ENCODE measurements around the gene HTT. TPM values are rescaled to one million over a fixed set of nuclear protein-coding genes. Genes with fewer than 3 reads are reported as not detected.

The HTT gene
- total and polyA plus RNA-seq, 2 of the 8 experiments (the other 6 are each of a cell fraction or from before 2014, with no cell fraction given) = 24.0 to 71.0 TPM

- Histone ChIP-seq H3K27me3 (replicated peaks in 1 of 4; ENCODE audit: control insufficient read depth in 3 of 4, extremely low read depth in 1 of 4, insufficient read depth in 3 of 4, low read length in 3 of 4) (no peaks in the 10 kb centered on the region), H4K8ac (ENCODE audit: extremely low read depth, insufficient read depth, low read length) (no peak overlapping the region), H3K9me3 (ENCODE audit: insufficient read depth in 2 of 2, low read depth in 1 of 2, low read length in 1 of 2) (no peaks in the 10 kb centered on the region), H4K91ac (replicated peaks; ENCODE audit: insufficient read length, low read length) (no peak overlapping the region), H3K27ac (ENCODE audit: low read depth, low read length) (no peak overlapping the region), H3K79me2 (ENCODE audit: control insufficient read depth in 1 of 2, insufficient read depth in 2 of 2, low read length in 2 of 2) (no peaks in the 10 kb centered on the region), H2BK15ac (ENCODE audit: low read length) (no peak overlapping the region), H3K14ac (ENCODE audit: insufficient read length) (no peak overlapping the region), H3K9ac (replicated peaks in 1 of 4; ENCODE audit: extremely low read depth in 1 of 4, low read depth in 3 of 4, low read length in 3 of 4) (no peak overlapping the region), H3K23me2 (ENCODE audit: low read depth, low read length) (no peaks in the 10 kb centered on the region), H3K79me1 (ENCODE audit: low read depth, low read length) (no peaks in the 10 kb centered on the region), H2BK12ac (ENCODE audit: low read depth, low read length) (no peak overlapping the region), H3K4ac (replicated peaks; ENCODE audit: insufficient read length, low read depth, low read length) (no peak overlapping the region), H2AK5ac (ENCODE audit: low read depth, low read length) (no peak overlapping the region), H4K20me1 (replicated peaks in 1 of 2; ENCODE audit: control insufficient read depth in 1 of 2, insufficient read depth in 2 of 2, low read length in 2 of 2) (peaks cover 13 to 14% of the 10 kb centered on the region in 2 experiments), H2BK120ac (replicated peaks; ENCODE audit: low read depth, low read length) (no peak overlapping the region), H3K4me1 (replicated peaks in 1 of 4; ENCODE audit: control insufficient read depth in 3 of 4, insufficient read depth in 4 of 4, low read length in 3 of 4) (peaks cover 0 to 15% (median 0%) of the 10 kb centered on the region in 4 experiments; a peak in 4 of 7 replicates), H3K56ac (replicated peaks; ENCODE audit: insufficient read length, low read depth, low read length) (no peak overlapping the region), H4K5ac (ENCODE audit: insufficient read length, low read depth, low read length) (no peak overlapping the region), H3K18ac (ENCODE audit: extremely low read depth, low read length) (no peak overlapping the region), H3K36me3 (ENCODE audit: control insufficient read depth in 2 of 4, insufficient read depth in 4 of 4, low read length in 3 of 4) (no peaks in the 10 kb centered on the region; a peak in 1 of 8 replicates), H3K23ac (ENCODE audit: insufficient read length) (no peak overlapping the region), H3K4me3 (ENCODE audit: extremely low read depth in 1 of 4, insufficient read depth in 2 of 4, low read depth in 3 of 4, low read length in 4 of 4) (no peak overlapping the region), H2BK20ac (ENCODE audit: low read length) (no peak overlapping the region), H3K4me2 (ENCODE audit: insufficient read depth in 1 of 2, low read depth in 2 of 2, low read length in 2 of 2) (no peak overlapping the region), H2AFZ (ENCODE audit: low read length) (no peak overlapping the region), H2BK5ac (ENCODE audit: low read depth, low read length) (no peak overlapping the region)
- 93% methylated on average over 19 of the region's 21 CpGs; no CpG with 5 or more reads in 1 of the 2 experiments for WGBS, 2 experiments (ENCODE audit: extremely low coverage in 1 of 2, insufficient coverage in 1 of 2, insufficient read length in 1 of 2, insufficient replicate concordance in 2 of 2, low coverage in 1 of 2, low lambda C conversion rate in 2 of 2, missing lambda C conversion rate in 1 of 2)
- no peak for FAIRE-seq
- ChIA-PET POLR2A (ENCODE audit: partially characterized antibody) (interaction anchor here (0.9 to 1.7 kb wide), 2 partner anchors 39 to 46 kb away, joined by 3 read pairs; no protein-coding TSS in a partner anchor), CTCF (ENCODE audit: partially characterized antibody) (interaction anchor here (1.1 to 2.6 kb wide), 7 partner anchors 14 to 233 kb away, joined by 3 to 7 read pairs (median 5); no protein-coding TSS in a partner anchor)
- no peak for DNase-seq (ENCODE audit: low read depth in 1 of 2, low spot score in 2 of 2)
- no peak for TF ChIP-seq BRCA1 (IDR thresholded peaks at IDR 0.05; ENCODE audit: low read depth, low read length)
- no peak for TF ChIP-seq POLR2A (IDR thresholded peaks at IDR 0.05; ENCODE audit: control extremely low read depth in 1 of 2, low read depth in 2 of 2, low read length in 2 of 2)
- no peak for TF ChIP-seq ZNF274 (IDR thresholded peaks at IDR 0.05; ENCODE audit: borderline replicate concordance, extremely low read depth, low read length)
- no peak for TF ChIP-seq JUN (IDR thresholded peaks at IDR 0.05; ENCODE audit: low read depth, low read length)
- TF ChIP-seq CTBP2 (IDR thresholded peaks at IDR 0.05; ENCODE audit: borderline replicate concordance, insufficient read depth, insufficient read length, low read length) = no peak
These were observed 173.1 kb downstream of the HTT start for GRCh38 chr4:3247399-3248177.
